Testis (tissue), 3 donors: ENCODE measurements around the gene ATP8A1. TPM values are rescaled to one million over a fixed set of nuclear protein-coding genes. Genes with fewer than 3 reads are reported as not detected.

Source experiments
- DNase-seq: peaks from one replicate; pipeline ENCODE4 v3.0.0-alpha.2; 2019
- H3K27ac ChIP-seq, 2 donors: fragments of 200-600 bp; sonication (generic); one replicate each; pipeline ENCODE4 v1.5.1; 2019
- H3K27me3 ChIP-seq: fragments of 200-600 bp; sonication (generic); one replicate; pipeline ENCODE4 v1.5.1; 2019
- H3K36me3 ChIP-seq: fragments of 200-600 bp; sonication (generic); one replicate; pipeline ENCODE4 v1.5.1; 2017; ENCODE audit warnings: low read depth; ENCODE audit errors: missing control alignments
- H3K4me1 ChIP-seq: fragments of 200-600 bp; sonication (generic); one replicate; pipeline ENCODE4 v1.5.1; 2019
- H3K4me3 ChIP-seq, 2 donors: fragments of 200-600 bp; sonication (generic); one replicate each; pipeline ENCODE4 v1.5.1; 2017 to 2019
- H3K9me3 ChIP-seq: fragments of 200-600 bp; sonication (generic); one replicate; pipeline ENCODE4 v1.5.1; 2017
- POLR2A ChIP-seq: fragments of 450-650 bp; IDR thresholded peaks from one replicate; pipeline ENCODE4 v1.6.1; 2017; ENCODE audit warnings: antibody characterized with exemption, mild to moderate bottlenecking, moderate library complexity
- WGBS, 2 donors: methylation state at CpG; one replicate each; pipeline ENCODE4 v1.1.5; 2018; 5-methylcytosine and 5-hydroxymethylcytosine counted together
- intact Hi-C: fragments of 100-400 bp; cut with DNase I; formaldehyde crosslinking; loops from one replicate; pipeline ENCODE4 v1.15.1; 2023; ENCODE audit warnings: low total_unique reads
- polyA plus RNA-seq: library from polyadenylated mRNA; stranded (reverse); fragments of 350-450 nt; fragmentation: Illumina TruSeq; extraction: RNeasy Lipid Tissue Mini Kit (QIAGEN cat#74804); gene quantifications from one replicate; pipeline ENCODE4 v1.2.3, GENCODE V29; 2014; ENCODE audit warnings: low read depth, low replicate concordance; ENCODE audit not compliant: insufficient read depth
- total RNA-seq, 2 donors: library from RNA; depleted of rRNA; stranded (reverse); fragments of >200 nt; gene quantifications; one replicate each; pipeline ENCODE4 v1.2.3, GENCODE V29; 2016
- TF ChIP-seq, protein P1 (sequence below), 3 experiments: fragments of 450-650 bp in 2 of 3; fragments of 200-600 bp in 1 of 3; sonication (generic) in 1 of 3; IDR thresholded peaks; one replicate each; pipeline ENCODE4 v1.5.1; 2016 to 2019; ENCODE audit warnings: antibody characterized with exemption in 3 of 3, mild to moderate bottlenecking in 2 of 3, moderate library complexity in 1 of 3

The ATP8A1 gene
- total and polyA plus RNA-seq, 3 donors from 2014 or later = 5.5 to 32.5 (median 18.8) TPM

DNA sequence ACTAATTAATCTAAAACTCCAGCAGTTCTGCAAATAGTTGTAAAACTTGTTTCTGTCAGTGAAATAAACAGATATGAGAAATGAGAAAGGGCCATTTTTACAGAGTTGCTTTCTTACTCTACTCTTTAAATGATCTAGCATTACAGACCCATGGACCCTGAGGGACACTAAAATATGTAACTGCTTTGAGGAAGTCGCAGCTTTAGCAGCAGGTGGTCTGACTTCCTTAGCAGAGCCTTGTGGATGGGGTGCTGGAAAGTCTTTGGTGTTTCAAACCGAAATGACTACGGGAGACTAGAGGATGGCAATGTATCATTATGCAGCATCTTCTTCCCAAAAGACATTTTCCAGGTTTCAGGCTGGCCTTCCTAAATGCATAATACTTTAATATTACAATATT, 240.9 kb downstream of the ATP8A1 start:
- intact Hi-C loops = no loop called here
- TF ChIP-seq POLR2A = no peak
- TF ChIP-seq, protein P1, sequence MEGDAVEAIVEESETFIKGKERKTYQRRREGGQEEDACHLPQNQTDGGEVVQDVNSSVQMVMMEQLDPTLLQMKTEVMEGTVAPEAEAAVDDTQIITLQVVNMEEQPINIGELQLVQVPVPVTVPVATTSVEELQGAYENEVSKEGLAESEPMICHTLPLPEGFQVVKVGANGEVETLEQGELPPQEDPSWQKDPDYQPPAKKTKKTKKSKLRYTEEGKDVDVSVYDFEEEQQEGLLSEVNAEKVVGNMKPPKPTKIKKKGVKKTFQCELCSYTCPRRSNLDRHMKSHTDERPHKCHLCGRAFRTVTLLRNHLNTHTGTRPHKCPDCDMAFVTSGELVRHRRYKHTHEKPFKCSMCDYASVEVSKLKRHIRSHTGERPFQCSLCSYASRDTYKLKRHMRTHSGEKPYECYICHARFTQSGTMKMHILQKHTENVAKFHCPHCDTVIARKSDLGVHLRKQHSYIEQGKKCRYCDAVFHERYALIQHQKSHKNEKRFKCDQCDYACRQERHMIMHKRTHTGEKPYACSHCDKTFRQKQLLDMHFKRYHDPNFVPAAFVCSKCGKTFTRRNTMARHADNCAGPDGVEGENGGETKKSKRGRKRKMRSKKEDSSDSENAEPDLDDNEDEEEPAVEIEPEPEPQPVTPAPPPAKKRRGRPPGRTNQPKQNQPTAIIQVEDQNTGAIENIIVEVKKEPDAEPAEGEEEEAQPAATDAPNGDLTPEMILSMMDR (IDR thresholded peaks at IDR 0.05) = no peak
- WGBS, 2 donors = 61 to 74% methylated on average over 3 of the region's 3 CpGs
- Histone ChIP-seq H3K36me3 (no peaks in the 10 kb centered on the region), H3K27me3 (no peaks in the 10 kb centered on the region), H3K4me1 (no peaks in the 10 kb centered on the region), H3K27ac (no peak overlapping the region), H3K9me3 (no peaks in the 10 kb centered on the region), H3K4me3 (no peak overlapping the region)
- no peak for DNase-seq

DNA sequence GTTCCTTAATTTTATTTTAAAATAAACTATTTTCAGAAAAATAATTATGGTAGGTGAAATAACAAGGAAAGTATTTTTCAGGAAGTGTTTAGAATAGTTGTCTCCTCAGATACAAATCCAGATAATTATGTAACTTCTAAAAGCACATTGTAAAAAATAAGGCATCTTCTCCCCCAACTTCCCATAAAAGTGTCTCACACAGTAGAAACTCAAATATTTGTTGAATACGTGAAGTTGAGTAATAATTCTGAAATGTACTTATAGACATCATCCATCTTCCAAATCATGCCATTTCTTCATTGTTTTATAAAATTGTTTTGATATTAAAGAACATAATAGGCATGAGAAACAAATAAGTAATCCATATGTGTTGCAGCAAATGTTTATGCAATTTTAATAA, 241.6 kb downstream of the ATP8A1 start:
- intact Hi-C loops = no loop called here
- Histone ChIP-seq H3K27ac (no peak overlapping the region), H3K36me3 (no peaks in the 10 kb centered on the region), H3K9me3 (no peaks in the 10 kb centered on the region), H3K27me3 (no peaks in the 10 kb centered on the region), H3K4me3 (no peak overlapping the region), H3K4me1 (no peaks in the 10 kb centered on the region)
- WGBS, 2 donors = 88 to 90% methylated on average over 1 of the region's 1 CpG
- TF ChIP-seq POLR2A = no peak
- TF ChIP-seq, protein P1 (IDR thresholded peaks at IDR 0.05) = no peak
- DNase-seq = no peak

DNA sequence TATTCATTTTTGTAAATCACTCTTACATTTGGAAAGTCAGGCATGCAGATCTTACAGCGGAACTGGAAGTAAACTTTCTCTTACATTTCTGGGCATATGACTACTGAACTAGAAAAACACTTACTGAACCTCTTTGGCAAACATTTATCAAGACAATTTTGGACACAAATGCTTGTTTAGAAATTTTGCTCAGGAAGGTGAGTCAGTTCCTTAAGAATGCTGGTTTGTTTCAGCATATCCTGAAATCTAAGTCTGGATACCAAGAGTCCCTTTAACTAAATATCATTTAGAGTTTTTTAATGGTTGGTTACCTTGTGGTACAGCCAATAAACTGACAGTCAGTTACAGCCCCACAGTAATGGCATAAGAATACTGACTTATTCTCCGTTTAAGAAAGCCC, 244.7 kb downstream of the ATP8A1 start:
- Histone ChIP-seq H3K4me1 (no peaks in the 10 kb centered on the region), H3K36me3 (no peaks in the 10 kb centered on the region), H3K27ac (no peak overlapping the region), H3K4me3 (no peak overlapping the region), H3K9me3 (no peaks in the 10 kb centered on the region), H3K27me3 (no peaks in the 10 kb centered on the region)
- WGBS, 2 donors = 57 to 86% methylated on average over 2 of the region's 2 CpGs
- intact Hi-C loops = no loop called here
- DNase-seq = no peak
- no peak for TF ChIP-seq POLR2A
- TF ChIP-seq, protein P1 (IDR thresholded peaks at IDR 0.05) = no peak

DNA sequence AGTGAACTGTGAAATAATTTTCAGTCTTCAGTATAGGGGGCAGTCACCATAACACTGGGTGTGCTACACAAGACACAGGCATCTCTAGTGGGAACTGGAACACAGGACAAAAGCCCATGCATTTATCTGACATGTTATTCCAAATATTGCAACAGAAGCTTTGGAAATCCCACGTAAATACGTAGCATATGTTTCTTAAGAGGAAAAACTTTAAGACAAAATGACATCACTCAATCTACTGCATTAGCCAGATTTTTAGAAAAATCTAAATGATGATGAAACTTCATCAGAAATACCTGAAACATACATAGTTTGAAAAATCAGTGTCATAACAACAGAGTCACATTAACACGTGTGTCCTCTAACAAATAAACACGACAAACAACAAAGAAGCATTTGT, 245.1 kb downstream of the ATP8A1 start:
- TF ChIP-seq, protein P1 (IDR thresholded peaks at IDR 0.05) = no peak
- TF ChIP-seq POLR2A = no peak
- H3K4me3 ChIP-seq = no peak overlapping the region
- H3K4me1 ChIP-seq = no peaks in the 10 kb centered on the region
- no peak overlapping the region for H3K27ac ChIP-seq
- H3K9me3 ChIP-seq = no peaks in the 10 kb centered on the region
- 85 to 96% methylated on average over 4 of the region's 4 CpGs for WGBS, 2 donors
- intact Hi-C loops = no loop called here
- DNase-seq = no peak
- no peaks in the 10 kb centered on the region for H3K36me3 ChIP-seq
- H3K27me3 ChIP-seq = no peaks in the 10 kb centered on the region

DNA sequence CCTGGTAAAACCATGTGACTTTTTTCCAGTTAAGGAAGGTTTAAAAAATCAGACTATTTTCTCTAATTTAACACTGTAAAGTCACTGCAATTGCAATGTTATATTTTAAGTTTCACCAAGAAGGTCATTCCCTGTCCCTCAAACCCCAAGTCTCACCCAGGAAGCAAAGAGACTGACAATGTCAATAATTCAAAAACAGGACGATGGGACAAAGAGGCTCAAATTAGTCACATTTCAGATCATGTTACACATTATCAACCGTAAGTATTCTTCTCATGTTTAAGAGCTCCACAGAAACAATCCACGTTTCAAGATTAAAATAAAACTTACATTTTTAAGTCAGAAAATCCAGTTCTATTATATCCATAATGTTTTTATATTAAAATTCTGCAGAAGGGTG, 246.5 kb downstream of the ATP8A1 start:
- H3K4me1 ChIP-seq = no peaks in the 10 kb centered on the region
- H3K27ac ChIP-seq = no peak overlapping the region
- TF ChIP-seq, protein P1 (IDR thresholded peaks at IDR 0.05) = no peak
- no peak for TF ChIP-seq POLR2A
- H3K4me3 ChIP-seq = no peak overlapping the region
- no peak for DNase-seq
- H3K36me3 ChIP-seq = no peaks in the 10 kb centered on the region
- intact Hi-C loops = no loop called here
- H3K9me3 ChIP-seq = no peaks in the 10 kb centered on the region
- 84 to 90% methylated on average over 3 of the region's 3 CpGs for WGBS, 2 donors
- no peaks in the 10 kb centered on the region for H3K27me3 ChIP-seq
